ENCODE data around the gene SIRT5.
A peak's percentile ranks its signal among the peaks of the same experiment; 100 is the strongest.

SIRT5 gene

DNA sequence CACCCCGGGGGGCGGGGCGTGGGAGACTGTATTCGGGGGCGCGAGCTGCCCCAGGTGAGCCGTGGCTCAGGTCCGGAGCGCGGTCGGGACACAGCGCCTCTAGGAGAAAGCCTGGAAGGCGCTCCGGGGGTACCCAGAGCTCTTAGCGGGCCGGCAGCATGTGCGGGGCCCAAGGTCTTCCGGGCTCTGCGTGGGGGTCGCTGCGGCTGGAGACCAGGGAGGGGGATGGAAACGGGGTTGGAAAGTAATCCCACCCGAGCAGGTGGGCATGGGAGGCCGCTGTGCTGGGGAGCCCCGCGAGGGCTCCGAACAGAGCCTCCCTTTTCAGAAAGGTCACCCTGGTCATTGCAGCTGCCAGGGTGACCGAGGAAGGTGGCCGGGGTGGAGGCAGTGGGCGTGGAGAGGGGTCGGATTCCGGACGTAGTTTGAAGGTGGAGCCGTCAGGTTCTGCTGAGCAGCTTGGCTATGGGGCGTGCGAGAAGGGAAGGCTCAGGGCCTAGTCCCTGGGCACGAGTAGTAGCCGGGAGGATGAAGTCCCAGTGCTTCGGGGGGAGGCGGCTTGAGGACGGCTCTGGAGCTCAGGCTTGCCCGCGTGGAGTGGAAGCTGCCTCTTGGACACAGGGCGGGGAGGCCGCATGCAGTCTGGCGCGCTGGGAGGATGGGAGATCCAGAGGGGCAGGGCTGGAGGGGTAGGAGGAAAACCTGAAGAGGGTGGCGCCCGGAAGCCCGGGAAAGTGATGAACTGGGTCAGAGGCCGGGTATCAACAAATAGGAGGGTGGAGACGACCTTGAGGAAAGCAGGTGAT, at the start of gene SIRT5:
TSS of gene SIRT5 (plus strand) at position 31 of the 806 bp plus-strand sequence. CDS start 9,510 bp downstream, outside the sequence.
- DNase-seq (ENCODE audit: low spot score): peak; percentile 78

DNA sequence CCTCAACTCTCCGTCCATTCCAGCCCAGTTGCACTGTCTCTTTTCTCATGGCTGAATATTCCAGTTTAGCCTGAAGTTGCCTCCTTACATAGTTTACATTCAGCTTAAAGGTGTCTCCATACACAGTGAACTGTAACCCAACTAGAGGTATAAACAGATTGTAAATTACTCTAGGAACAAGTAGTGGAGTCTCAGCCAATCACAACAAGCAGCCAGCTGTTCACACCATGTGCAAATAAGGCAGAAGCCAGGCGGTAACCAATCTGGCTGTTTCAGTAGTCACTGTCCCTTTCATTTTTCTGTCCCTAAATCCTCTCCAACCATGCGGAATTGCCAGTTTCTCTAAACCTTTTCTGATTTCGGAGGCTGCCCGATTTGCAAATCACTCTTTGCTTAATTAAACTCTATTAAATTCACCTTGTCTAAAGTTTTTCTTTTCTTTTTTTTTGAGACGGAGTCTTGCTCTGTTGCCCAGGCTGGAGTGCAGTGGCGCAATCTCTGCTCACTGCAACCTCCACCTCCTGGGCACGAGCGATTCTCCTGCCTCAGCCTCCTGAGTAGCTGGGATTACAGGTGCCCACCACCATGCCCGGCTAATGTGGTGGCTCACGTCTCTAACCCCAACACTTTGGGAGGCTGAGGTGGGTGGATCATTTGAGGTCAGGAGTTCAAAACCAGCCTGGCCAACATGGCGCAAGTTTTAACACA, 49.4 kb upstream of the SIRT5 start:
- no peak for DNase-seq (ENCODE audit: low spot score)

DNA sequence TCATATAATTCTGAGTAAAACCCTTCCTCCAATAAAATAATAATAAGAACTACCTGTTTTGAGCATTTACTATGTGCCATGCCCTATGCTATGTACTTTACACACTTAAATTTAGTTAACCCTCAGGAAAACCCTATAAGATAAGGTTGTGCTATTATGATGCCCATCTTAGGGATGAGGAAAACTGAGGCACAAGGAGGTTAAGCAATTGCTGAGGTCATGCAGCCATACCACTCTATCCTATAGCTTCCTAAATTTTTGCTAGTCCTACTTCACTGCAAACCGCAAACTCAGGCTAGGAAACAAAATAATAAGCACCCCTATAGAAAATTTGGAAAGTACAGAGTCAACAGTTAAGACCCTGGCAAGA, 48.1 kb upstream of the SIRT5 start:
- no peak for DNase-seq (ENCODE audit: low spot score)

DNA sequence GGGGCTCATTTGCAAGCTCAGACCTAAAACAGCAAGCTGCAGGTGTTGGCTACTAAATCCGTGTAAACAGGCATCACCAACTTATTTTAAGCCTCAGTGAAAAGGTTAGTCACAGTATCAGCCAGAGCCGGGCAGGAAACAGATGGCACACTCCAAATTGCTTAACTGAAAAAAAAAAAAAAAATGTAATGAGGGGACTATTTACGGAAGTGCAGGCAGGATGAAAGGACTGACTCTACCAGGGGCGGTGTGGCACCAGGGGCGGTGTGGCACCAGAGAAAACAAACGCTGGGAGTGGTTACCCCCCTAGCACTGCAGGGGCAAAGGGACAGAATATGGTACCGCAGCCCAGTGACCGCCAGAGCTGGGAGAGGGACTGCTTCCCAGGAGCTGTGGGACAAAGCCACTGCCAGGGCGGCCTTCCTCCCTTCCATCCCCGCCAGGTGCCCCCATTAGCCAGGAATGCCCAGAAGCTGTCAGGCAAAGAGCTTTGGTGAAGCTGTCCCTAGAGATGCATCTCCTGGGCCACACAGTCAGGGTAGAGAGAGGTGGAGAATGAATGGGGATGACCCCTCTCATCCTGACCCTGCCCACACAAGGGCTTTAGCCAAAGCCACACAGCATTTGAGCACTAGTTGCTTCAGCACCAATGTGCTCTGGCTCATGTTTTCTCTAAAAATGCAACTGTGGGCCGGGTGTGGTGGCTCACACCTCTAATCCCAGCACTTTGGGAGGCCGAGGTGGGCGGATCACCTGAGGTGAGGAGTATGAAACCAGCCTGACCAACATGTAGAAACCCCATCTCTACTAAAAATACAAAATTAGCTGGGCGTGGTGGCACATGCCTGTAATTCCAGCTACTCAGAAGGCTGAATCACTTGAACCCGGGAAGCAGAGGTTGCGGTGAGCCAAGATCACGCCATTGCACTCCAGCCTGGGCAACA, 47.4 kb upstream of the SIRT5 start:
- DNase-seq (ENCODE audit: low spot score): no peak

DNA sequence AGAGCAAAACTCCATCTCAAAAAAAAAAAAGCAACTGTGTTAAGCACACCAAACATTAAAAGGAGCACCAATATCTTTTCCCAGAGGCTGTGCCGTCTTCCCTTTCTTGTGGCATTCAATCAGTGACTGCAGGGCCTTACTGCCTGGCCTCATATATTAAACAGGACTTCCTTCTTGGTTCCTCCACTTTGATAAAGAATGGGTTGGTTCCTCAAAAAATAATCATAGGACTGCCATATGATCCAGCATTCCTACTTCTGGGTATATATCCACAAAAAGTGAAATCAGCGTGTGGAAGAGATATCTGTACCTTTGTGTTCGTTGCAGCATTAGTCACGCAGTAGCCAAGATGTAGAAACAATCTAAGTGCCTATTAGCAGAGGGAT, 46.7 kb upstream of the SIRT5 start:
- no peak for DNase-seq (ENCODE audit: low spot score)

DNA sequence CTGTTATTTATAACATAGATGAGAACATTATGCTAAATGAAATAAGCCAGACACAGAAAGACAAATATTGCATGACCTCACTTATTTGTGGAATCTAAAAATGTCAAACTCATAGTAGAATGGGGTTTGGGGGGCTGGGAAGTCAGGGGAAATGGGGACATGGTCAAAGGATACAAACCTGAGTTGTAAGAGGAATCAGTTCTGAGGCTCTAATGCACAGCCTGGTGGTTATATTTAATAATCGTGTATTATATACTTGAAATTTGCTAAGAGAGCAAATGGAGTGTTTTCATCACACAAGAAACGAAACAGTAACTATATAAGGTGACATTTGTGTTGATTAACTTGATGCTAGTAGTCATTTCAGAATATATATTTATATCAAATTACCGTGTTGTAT, 46.2 kb upstream of the SIRT5 start:
- no peak for DNase-seq (ENCODE audit: low spot score)

DNA sequence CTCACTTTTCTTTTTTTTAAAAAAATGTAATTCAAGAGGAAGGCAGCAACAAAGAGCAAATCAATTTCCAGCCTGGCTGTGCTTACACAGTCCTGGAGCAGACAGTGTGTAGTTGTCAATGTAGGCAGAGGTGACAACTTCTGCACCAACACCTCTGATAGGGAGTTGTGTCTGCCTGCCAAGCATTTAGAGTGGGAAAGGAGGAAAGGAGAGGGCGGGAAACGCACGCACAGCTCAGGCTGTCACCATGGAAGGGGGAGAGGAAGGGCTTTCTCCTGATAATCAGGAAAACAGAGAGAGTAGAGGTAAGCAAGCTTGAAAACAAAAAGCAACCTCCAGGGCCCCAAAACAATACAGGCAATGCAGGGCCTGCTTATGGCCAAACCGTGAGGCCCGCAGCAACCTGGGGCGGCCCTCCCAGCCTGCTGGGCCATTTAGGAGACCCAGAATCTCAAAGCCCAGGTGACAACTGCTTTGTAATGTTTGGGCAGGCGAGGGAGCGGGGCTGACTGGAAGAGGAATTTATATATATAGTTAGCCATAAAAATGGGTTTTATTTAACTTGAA, 45.5 kb upstream of the SIRT5 start:
- DNase-seq (ENCODE audit: low spot score): no peak

DNA sequence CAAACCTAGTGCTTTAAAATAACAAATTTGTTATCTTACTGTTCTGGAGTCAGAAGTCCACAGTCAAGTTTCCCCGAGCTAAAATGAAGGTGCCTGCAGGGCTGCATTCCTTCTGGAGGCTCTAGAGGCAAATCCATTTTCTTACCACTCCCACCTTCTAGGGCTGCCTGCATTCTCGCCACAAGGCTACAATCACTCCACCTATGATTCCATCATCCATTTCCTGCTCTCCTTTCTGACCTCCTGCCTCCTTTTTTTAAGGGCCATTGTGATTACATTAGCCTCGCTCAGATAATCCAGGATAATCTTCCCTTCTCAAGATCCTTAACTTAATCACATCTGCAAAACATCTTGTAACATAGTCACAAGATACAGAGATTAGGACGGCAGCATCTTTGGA, 42.4 kb upstream of the SIRT5 start:
- DNase-seq (ENCODE audit: low spot score): no peak

DNA sequence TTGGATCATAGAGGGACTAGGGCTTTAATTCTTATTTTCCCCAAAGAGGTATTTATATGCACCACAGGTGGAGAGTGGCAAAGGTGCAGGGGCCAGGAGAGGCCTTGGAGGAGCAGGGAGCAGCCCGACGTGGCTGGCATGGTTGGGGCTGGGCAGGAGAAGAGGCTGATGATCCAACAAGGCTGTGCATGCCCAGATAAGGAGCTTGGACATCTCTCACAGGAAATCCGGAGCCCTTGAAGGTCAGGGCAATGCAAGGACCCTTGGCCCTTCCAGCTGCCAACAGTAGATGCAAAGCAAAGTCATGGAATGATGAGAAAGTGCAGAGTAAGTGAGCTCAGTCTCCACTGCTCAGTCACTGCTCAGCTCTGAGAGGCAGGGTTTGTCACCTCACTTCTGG, 39.9 kb upstream of the SIRT5 start:
- DNase-seq (ENCODE audit: low spot score): no peak

DNA sequence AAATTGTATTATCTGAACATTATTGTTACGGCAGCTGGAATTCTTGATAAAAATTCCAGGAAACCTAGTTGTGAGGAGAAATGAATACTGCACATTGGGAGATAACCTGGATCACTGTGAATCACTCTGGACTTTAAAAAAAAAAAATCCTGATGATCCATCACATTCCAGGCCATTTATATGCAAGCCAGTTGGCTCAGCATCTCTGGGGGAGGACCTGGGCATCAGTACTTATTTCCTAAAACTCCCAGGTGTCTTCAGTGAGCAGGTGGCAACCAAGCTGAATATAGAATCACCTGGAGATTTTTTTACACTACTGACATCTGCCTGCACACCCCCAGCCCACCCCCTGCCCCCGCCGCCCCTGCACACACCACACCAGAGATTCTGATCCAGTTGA, 39.1 kb upstream of the SIRT5 start:
- DNase-seq (ENCODE audit: low spot score): no peak

DNA sequence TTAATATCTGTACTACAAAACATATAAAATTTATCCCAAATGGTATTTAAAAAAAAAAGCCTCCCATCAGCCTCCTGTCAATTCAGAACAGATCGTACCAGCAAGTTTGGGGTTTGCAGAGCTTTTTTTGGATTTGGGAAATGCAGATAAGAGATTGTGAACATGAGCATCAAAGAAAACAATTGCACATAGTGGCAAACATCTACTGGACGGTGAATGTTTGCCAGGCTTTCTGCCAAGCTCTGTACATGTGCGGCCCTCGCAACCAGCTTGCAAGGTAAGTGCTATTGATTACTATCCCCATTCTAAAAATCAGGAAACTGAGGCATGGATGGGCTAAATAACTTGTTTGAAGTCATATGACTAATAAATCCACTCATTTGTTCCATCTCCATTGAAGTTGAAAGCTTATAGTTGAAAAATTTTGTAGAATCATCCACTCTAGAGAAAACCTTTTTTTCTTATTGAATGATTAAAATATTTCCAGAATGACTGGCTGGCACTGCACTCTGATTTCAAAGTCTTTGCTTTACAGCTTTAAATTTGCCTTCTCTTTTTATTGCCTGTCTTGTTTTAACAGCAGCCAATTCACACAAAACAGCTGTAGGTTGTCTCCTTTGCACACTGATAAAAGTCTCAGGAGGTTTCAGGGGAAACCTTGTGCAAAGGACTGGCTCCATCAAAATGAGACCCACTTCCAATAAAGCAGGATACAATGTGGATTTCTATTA, 37.4 kb upstream of the SIRT5 start:
- DNase-seq (ENCODE audit: low spot score): no peak

DNA sequence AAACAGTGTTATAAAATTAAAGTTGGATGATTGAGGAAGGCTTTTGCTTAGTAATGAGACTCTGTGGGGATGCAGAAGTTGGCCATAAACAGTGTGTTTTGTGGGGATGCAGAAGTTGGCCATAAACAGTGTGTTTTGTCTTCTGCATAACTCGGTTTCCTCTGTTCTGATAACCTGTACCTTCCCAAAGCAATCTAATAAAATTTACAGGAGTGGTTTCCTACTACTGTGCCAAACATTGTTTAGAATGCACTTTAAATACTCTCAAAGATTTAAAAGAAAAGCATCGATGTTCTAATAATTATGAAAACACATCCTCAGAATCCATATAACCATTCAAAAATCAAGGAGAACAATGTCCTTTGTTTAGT, 36.9 kb upstream of the SIRT5 start:
- DNase-seq (ENCODE audit: low spot score): no peak

DNA sequence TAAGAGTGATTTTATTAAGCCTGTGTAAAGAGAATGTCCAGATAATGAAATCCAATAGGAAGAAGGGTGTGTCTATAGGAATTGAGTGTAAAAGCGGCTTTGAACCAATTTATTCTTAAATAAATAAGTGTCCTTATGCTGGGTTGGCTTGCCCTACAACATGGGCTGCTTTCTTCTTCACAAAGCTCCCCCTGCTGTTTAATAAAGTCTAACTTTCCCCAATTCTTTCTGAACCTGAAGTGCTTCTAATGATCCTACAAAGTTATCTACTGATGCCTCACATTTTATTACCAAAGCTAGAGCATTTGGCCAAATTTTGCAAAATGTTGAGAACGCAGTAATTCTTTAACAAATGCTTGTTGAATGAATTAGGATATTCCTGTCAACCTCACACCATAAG, 36.3 kb upstream of the SIRT5 start:
- DNase-seq (ENCODE audit: low spot score): peak; percentile 49

DNA sequence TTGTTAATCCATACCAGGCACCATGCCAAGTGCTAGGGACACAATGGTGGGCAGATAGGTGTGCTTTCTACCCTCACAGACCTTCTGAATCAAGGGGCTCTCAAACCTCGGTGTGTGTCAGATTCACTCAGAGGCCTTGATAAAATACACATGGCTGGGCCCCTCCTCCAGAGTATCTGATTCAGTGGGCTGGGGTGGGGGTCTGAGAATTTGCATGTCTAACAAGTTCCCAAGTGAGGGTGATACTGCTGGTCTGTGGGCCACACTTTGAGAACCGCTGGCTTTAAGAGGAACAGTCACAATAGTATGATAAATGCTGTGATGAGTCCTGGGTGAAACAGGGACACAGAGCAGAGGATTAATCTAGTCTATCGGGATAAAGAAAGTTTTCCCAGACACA, 35.8 kb upstream of the SIRT5 start:
- DNase-seq (ENCODE audit: low spot score): no peak

DNA sequence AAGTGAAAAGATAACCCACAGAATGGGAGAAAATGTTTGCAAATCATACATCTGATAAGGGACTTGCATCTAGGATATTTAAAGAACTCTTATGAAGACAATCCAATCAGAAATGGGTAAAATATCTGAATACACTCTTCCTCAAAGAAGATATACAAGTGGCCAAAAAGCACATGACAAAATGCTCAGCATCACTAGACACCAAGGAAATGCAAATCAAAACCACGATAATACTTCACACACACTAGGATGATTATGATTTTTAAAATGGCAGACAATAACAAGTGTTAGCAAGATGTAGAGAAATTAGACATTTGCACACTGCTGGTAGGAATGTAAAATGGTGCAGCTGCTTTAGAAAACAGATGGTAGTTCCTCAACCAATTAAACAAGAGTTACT, 34.8 kb upstream of the SIRT5 start:
- no peak for DNase-seq (ENCODE audit: low spot score)

DNA sequence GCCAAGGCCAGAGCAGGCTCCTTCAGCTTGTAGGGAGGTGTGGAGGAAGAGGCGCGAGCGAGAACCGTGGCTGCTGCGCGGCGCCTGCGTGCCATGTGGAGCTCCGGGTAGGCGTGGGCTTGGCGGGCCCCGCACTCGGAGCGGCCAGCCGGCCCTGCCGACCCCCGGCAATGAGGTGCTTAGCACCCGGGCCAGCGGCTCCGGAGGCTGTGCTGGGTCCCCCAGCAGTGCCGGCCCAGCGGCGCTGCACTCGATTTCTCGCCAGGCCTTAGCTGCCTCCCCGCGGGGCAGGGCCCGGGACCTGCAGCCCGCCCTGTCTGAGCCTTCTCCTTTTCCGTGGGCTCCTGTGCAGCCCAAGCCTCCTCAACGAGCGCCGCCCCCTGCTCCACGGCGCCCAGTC, 32.9 kb upstream of the SIRT5 start:
- DNase-seq (ENCODE audit: low spot score): no peak

DNA sequence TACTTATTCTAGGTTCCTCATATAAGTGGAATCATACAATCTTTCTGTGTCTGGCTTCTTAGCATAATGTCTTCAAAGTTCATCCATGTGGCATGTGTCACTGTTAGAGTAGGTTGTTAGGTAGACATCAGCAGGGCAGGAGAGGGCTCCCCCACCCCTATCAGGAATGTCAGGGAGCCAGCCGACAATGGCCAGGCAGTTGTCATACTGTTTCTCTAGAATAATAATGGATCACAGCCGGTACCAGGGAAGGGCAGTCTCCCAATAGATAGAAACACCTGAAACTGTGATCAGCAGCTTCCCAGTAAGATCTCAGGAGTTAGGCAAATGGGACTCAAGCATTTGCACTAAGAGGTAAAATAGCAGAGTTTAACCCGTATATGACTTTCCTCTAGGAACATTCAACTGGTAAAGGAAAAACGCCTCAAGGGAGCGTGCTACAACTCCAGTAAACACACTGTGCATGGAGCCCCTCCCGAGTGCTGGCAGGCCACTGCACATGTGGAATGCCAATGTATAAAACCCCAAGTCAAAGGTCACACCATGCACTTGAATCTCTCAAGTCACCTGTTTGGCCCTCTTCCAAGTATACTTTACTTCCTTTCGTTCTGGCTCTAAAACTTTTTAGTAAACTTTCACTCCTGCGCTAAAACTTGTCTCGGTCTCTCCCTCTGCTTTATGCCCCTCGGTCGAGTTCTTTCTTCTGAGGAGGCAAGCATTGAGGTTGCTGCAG, 29.8 kb upstream of the SIRT5 start:
- no peak for DNase-seq (ENCODE audit: low spot score)

DNA sequence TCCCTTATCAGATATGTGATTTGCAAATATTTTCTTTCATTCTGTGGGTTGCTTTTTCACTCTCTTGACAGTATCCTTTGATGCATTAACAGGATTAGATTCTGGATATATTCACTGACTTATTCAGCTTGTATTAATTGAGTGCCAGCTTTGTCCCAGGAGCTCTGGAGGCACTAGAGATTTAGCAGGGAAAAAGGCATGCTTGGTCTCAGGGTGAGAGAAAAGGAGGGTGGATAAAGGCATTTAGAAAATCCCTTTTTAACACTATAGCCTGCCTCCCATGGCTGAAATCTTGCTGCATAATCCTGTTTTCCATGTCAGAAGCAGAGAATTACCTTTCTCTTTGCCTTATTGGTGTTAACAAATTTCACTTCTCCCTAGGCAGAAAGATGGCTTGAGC, 28.5 kb upstream of the SIRT5 start:
- DNase-seq (ENCODE audit: low spot score): no peak

DNA sequence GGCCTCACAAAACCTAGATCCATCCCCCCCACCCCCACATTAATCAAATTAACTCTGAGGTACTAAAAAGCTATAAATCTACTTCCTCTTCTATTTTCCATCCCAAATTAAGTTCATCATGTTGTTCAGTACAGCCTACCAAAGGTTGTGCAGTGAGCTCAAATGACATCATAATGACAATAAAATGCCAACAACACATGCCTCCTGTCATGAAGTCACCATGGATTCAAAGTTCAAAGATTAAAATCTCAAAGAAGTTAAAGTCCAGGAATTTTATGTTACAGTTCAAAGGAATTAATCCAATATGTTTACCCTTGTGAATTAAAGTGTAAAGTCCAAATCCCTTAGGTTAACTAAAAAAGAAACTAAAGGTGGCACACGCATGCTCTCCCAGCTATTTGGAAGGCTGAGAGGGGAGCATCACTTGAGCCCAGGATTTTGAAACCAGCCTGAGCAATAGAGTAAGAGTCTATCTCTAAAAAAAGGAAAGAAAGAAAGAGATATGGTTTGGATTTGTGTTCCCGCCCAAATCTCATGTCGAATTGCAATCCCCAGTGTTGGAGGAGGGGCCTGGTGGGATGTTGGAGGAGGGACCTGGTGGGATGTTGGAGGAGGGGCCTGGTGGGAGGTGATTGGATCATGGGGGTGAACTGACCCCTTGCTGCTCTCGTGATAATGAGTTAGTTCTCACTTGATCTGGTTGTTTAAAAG, 25.7 kb upstream of the SIRT5 start:
- DNase-seq (ENCODE audit: low spot score): peak; percentile 14

DNA sequence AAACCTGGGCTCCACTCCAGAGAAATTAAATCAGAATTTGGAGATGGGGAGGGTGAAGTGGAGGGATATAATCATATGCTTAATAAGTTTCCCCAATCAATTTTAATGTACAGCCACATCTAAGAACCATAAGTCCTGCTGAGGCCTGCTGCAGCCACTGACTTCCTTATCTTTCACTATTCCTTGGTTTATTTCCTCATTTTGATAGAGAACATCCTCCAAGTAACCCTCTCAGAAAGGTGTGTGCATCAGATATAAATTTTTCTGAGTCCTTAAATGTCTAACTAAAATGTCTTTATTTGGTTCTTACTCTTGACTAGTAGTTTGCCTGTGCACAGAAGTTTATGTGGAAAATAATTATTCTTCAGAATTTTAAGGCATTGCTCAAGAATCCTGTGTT, 23.7 kb upstream of the SIRT5 start:
- no peak for DNase-seq (ENCODE audit: low spot score)
